HEK293 (cell line): ENCODE measurements around the gene LRBA.

Experiments
- CTCF ChIA-PET: fragments of 350-600 bp; formaldehyde crosslinking; extraction: SDS; loops from one replicate; lab custom pipeline; 2021; ENCODE audit warnings: antibody characterized with exemption; lab: Yijun Ruan, JAX
- POLR2A ChIA-PET: fragments of 300-600 bp; formaldehyde crosslinking; extraction: SDS; loops from one replicate; lab custom pipeline; 2020; ENCODE audit warnings: antibody characterized with exemption, inconsistent platforms; lab: Yijun Ruan, JAX
- H3K27ac ChIP-seq: fragments of 200-500 bp; sonication (Bioruptor generic); 2 replicates; pipeline ENCODE4 v1.5.1; 2014; ENCODE audit warnings: low read depth, low read length, control low read depth, inconsistent platforms; ENCODE audit errors: extremely low read depth
- H3K36me3 ChIP-seq, 2 experiments: fragments of 200-500 bp in 1 of 2; sonication (Bioruptor generic) in 1 of 2; 1 replicate in 1 of 2; 2 replicates in 1 of 2; pipeline ENCODE4 v1.5.1; 2014 to 2017; ENCODE audit warnings: inconsistent platforms in 2 of 2, low read length in 2 of 2; ENCODE audit not compliant: control insufficient read depth in 2 of 2, insufficient read depth in 1 of 2
- H3K4me1 ChIP-seq: fragments of 200-500 bp; sonication (Bioruptor generic); 2 replicates; pipeline ENCODE4 v1.5.1; 2014; ENCODE audit warnings: mild to moderate bottlenecking, low read length, inconsistent platforms; ENCODE audit not compliant: control insufficient read depth, insufficient read depth
- H3K4me3 ChIP-seq: 2 replicates; pipeline ENCODE4 v1.5.1; 2011; ENCODE audit warnings: low read depth, mild to moderate bottlenecking, control low read depth, low read length, moderate library complexity
- H3K9me3 ChIP-seq: fragments of 200-500 bp; sonication (Bioruptor generic); 2 replicates; pipeline ENCODE4 v1.5.1; 2014; ENCODE audit warnings: low read depth, low read length, inconsistent platforms; ENCODE audit not compliant: control insufficient read depth, insufficient read depth
- GFI1B ChIP-seq: fragments of 450-650 bp; formaldehyde crosslinking; IDR thresholded peaks from 2 replicates; pipeline ENCODE4 v1.5.1; 2016; ENCODE audit warnings: missing biosample characterization, missing genetic modification characterization
- GLIS2 ChIP-seq: fragments of 450-650 bp; formaldehyde crosslinking; IDR thresholded peaks from 2 replicates; pipeline ENCODE4 v1.5.1; 2016; ENCODE audit warnings: missing biosample characterization, missing genetic modification characterization
- MEIS1 ChIP-seq: sonication (generic); formaldehyde crosslinking; IDR thresholded peaks from 2 replicates; pipeline ENCODE4 v1.8.1; 2022; ENCODE audit warnings: missing genetic modification reagents, mild to moderate bottlenecking, borderline replicate concordance
- SCRT2 ChIP-seq: fragments of 450-650 bp; formaldehyde crosslinking; IDR thresholded peaks from 2 replicates; pipeline ENCODE4 v1.5.1; 2016; ENCODE audit warnings: missing biosample characterization, missing genetic modification characterization
- SP7 ChIP-seq: fragments of 450-650 bp; formaldehyde crosslinking; IDR thresholded peaks from 2 replicates; pipeline ENCODE4 v1.5.1; 2016; ENCODE audit warnings: missing biosample characterization, missing genetic modification characterization
- YY1 ChIP-seq: fragments of 450-650 bp; formaldehyde crosslinking; IDR thresholded peaks from 2 replicates; pipeline ENCODE4 v1.5.1; 2018; ENCODE audit warnings: missing biosample characterization, missing genetic modification characterization
- ZBTB1 ChIP-seq: fragments of 450-650 bp; formaldehyde crosslinking; IDR thresholded peaks from 2 replicates; pipeline ENCODE4 v1.5.1; 2016; ENCODE audit warnings: missing biosample characterization, missing genetic modification characterization
- ZNF26 ChIP-seq: fragments of 450-650 bp; formaldehyde crosslinking; IDR thresholded peaks from 2 replicates; pipeline ENCODE4 v1.5.1; 2016; ENCODE audit warnings: missing biosample characterization, missing genetic modification characterization
- ZNF324 ChIP-seq: fragments of 450-650 bp; formaldehyde crosslinking; IDR thresholded peaks from 2 replicates; pipeline ENCODE4 v1.5.1; 2016; ENCODE audit warnings: missing biosample characterization, missing genetic modification characterization
- ZNF341 ChIP-seq: fragments of 450-650 bp; formaldehyde crosslinking; IDR thresholded peaks from 2 replicates; pipeline ENCODE4; 2016; ENCODE audit warnings: low read depth, missing biosample characterization, missing genetic modification characterization
- ZNF350 ChIP-seq: fragments of 450-650 bp; formaldehyde crosslinking; IDR thresholded peaks from 2 replicates; pipeline ENCODE4 v1.5.0; 2017; ENCODE audit warnings: missing biosample characterization, mild to moderate bottlenecking, missing genetic modification characterization
- ZNF449 ChIP-seq: fragments of 450-650 bp; formaldehyde crosslinking; IDR thresholded peaks from 2 replicates; pipeline ENCODE4 v1.5.1; 2017; ENCODE audit warnings: missing biosample characterization, mild to moderate bottlenecking, missing genetic modification characterization, moderate library complexity
- ZNF501 ChIP-seq: fragments of 450-650 bp; formaldehyde crosslinking; IDR thresholded peaks from 2 replicates; pipeline ENCODE4 v1.5.1; 2016; ENCODE audit warnings: missing biosample characterization, missing genetic modification characterization
- ZNF513 ChIP-seq: fragments of 450-650 bp; IDR thresholded peaks from 2 replicates; pipeline ENCODE4 v1.5.1; 2018; ENCODE audit warnings: missing biosample characterization, missing genetic modification characterization
- ZNF529 ChIP-seq: fragments of 450-650 bp; formaldehyde crosslinking; IDR thresholded peaks from 2 replicates; pipeline ENCODE4 v1.5.1; 2017; ENCODE audit warnings: missing genetic modification characterization, missing biosample characterization; ENCODE audit not compliant: insufficient replicate concordance
- ZNF548 ChIP-seq: fragments of 450-650 bp; formaldehyde crosslinking; IDR thresholded peaks from 2 replicates; pipeline ENCODE4 v1.5.1; 2016; ENCODE audit warnings: missing biosample characterization, missing genetic modification characterization
- ZNF549 ChIP-seq: fragments of 450-650 bp; IDR thresholded peaks from 2 replicates; pipeline ENCODE4 v1.5.1; 2018; ENCODE audit warnings: missing biosample characterization, missing genetic modification characterization, mild to moderate bottlenecking, inconsistent platforms, moderate library complexity
- ZNF561 ChIP-seq: fragments of 450-650 bp; IDR thresholded peaks from 2 replicates; pipeline ENCODE4 v1.5.1; 2018; ENCODE audit warnings: missing biosample characterization, missing genetic modification characterization, borderline replicate concordance
- ZNF621 ChIP-seq: fragments of 450-650 bp; formaldehyde crosslinking; IDR thresholded peaks from 2 replicates; pipeline ENCODE4 v1.5.1; 2017; ENCODE audit warnings: missing biosample characterization, missing genetic modification characterization
- ZNF658 ChIP-seq: fragments of 450-650 bp; formaldehyde crosslinking; IDR thresholded peaks from 2 replicates; pipeline ENCODE4; 2016; ENCODE audit warnings: missing biosample characterization, missing genetic modification characterization

LRBA gene

GRCh38 chr4:151039733-151040132, 24.6 kb upstream of the LRBA start:
- no peak overlapping the region for H3K4me3 ChIP-seq
- TF ChIP-seq ZNF548 (tag by site-specific recombination) = no peak
- no peak for TF ChIP-seq MEIS1
- TF ChIP-seq ZNF529 (tag by site-specific recombination) = no peak
- no peak for TF ChIP-seq ZNF549 (tag by site-specific recombination)
- TF ChIP-seq ZNF621 (tag by site-specific recombination) = no peak
- TF ChIP-seq ZNF501 (tag by site-specific recombination) = no peak
- H3K27ac ChIP-seq = no peak overlapping the region
- H3K36me3 ChIP-seq = no peaks in the 10 kb centered on the region
- no peaks in the 10 kb centered on the region for H3K9me3 ChIP-seq
- ChIA-PET CTCF (no interaction called here), POLR2A (no interaction called here)
- no peaks in the 10 kb centered on the region for H3K4me1 ChIP-seq

GRCh38 chr4:151038452-151039157, 23.5 kb upstream of the LRBA start:
- ChIA-PET POLR2A (no interaction called here), CTCF (no interaction called here)
- TF ChIP-seq ZNF449 (no peak), GLIS2 (no peak), ZBTB1 (tag by site-specific recombination) (no peak), ZNF658 (tag by site-specific recombination) (no peak), ZNF513 (tag by site-specific recombination) (no peak), SP7 (tag by site-specific recombination) (no peak), ZNF548 (tag by site-specific recombination) (no peak), ZNF350 (tag by site-specific recombination) (no peak), ZNF341 (tag by site-specific recombination) (no peak), YY1 (tag by site-specific recombination) (no peak), ZNF561 (tag by site-specific recombination) (no peak), ZNF26 (no peak), GFI1B (no peak), ZNF324 (tag by site-specific recombination) (no peak), SCRT2 (tag by site-specific recombination) (no peak)
- no peaks in the 10 kb centered on the region for H3K36me3 ChIP-seq
- H3K4me3 ChIP-seq = no peak overlapping the region
- no peaks in the 10 kb centered on the region for H3K4me1 ChIP-seq
- no peaks in the 10 kb centered on the region for H3K9me3 ChIP-seq
- H3K27ac ChIP-seq = no peak overlapping the region
